Measurements from ENCODE around the gene COL4A1. TPM values are rescaled to one million over a fixed set of nuclear protein-coding genes. Genes with fewer than 3 reads are reported as not detected.

COL4A1 gene
- total RNA-seq, 1 donor from 2014 or later: 105 TPM

- H2AFZ ChIP-seq (replicated peaks): no peak overlapping the region
- H3K4me3 Mint-ChIP-seq: no peak overlapping the region
- peaks cover 47% of the 10 kb centered on the region for H3K79me2 ChIP-seq (ENCODE audit: low read depth)
- no peaks in the 10 kb centered on the region for H3K9me3 ChIP-seq (ENCODE audit: low read depth)
- H3K4me3 ChIP-seq: no peak overlapping the region
- peaks cover 32% of the 10 kb centered on the region for H4K20me1 ChIP-seq (ENCODE audit: low read depth)
- H3K4me1 Mint-ChIP-seq: peaks cover 31% of the 10 kb centered on the region
- H3K27ac ChIP-seq: no peak overlapping the region
- no peaks in the 10 kb centered on the region for H3K27me3 ChIP-seq
- H3K4me1 ChIP-seq: peaks cover 49% of the 10 kb centered on the region
- H3K4me2 ChIP-seq: no peak overlapping the region
- no peak overlapping the region for H3K27ac Mint-ChIP-seq
- peaks cover 43% of the 10 kb centered on the region for H3F3A ChIP-seq (ENCODE audit: low read depth)
- DNase-seq (ENCODE audit: low spot score): no peak
- H3K9ac ChIP-seq: no peak overlapping the region
- peaks cover 68% of the 10 kb centered on the region for H3K36me3 Mint-ChIP-seq
- H3K36me3 ChIP-seq: no peaks in the 10 kb centered on the region
- peaks cover 39% of the 10 kb centered on the region for H3K9me3 Mint-ChIP-seq
- peaks cover under 1% of the 10 kb centered on the region for H3K27me3 Mint-ChIP-seq (ENCODE audit: insufficient read depth, low read depth)
- TF ChIP-seq EZH2 (IDR thresholded peaks at IDR 0.05): no peak
- no peak for TF ChIP-seq CTCF (IDR thresholded peaks at IDR 0.05)
- no peak for TF ChIP-seq EZH2phosphoT487 (IDR thresholded peaks at IDR 0.05)
Measured at GRCh38 chr13:110334256-110334655, 27.3 kb upstream of the COL4A1 start.

GRCh38 chr13:110333837-110334236 is 26.9 kb upstream of the COL4A1 start:
- DNase-seq (ENCODE audit: low spot score): no peak
- Histone ChIP-seq H4K20me1 (ENCODE audit: low read depth) (peaks cover 28% of the 10 kb centered on the region), H3K79me2 (ENCODE audit: low read depth) (peaks cover 47% of the 10 kb centered on the region), H3K27me3 (no peaks in the 10 kb centered on the region), H2AFZ (replicated peaks) (no peak overlapping the region), H3K4me1 (peaks cover 45% of the 10 kb centered on the region), H3K36me3 (no peaks in the 10 kb centered on the region), H3K9me3 (ENCODE audit: low read depth) (no peaks in the 10 kb centered on the region), H3F3A (ENCODE audit: low read depth) (peaks cover 39% of the 10 kb centered on the region), H3K9ac (no peak overlapping the region), H3K27ac (no peak overlapping the region), H3K4me3 (no peak overlapping the region), H3K4me2 (no peak overlapping the region)
- Mint-ChIP-seq H3K9me3 (peaks cover 42% of the 10 kb centered on the region), H3K27ac (no peak overlapping the region), H3K36me3 (peaks cover 68% of the 10 kb centered on the region), H3K4me3 (no peak overlapping the region), H3K27me3 (ENCODE audit: insufficient read depth, low read depth) (peaks cover 2% of the 10 kb centered on the region), H3K4me1 (peaks cover 27% of the 10 kb centered on the region)
- TF ChIP-seq EZH2 (IDR thresholded peaks at IDR 0.05): no peak
- TF ChIP-seq CTCF (IDR thresholded peaks at IDR 0.05): no peak
- no peak for TF ChIP-seq EZH2phosphoT487 (IDR thresholded peaks at IDR 0.05)

- Mint-ChIP-seq H3K9me3 (peaks cover 42% of the 10 kb centered on the region), H3K27me3 (ENCODE audit: insufficient read depth, low read depth) (peaks cover 2% of the 10 kb centered on the region), H3K4me3 (no peak overlapping the region), H3K27ac (no peak overlapping the region), H3K4me1 (peaks cover 16% of the 10 kb centered on the region), H3K36me3 (peaks cover 70% of the 10 kb centered on the region)
- no peak for DNase-seq (ENCODE audit: low spot score)
- H3K4me2 ChIP-seq: no peak overlapping the region
- no peaks in the 10 kb centered on the region for H3K9me3 ChIP-seq (ENCODE audit: low read depth)
- peaks cover 57% of the 10 kb centered on the region for H3K79me2 ChIP-seq (ENCODE audit: low read depth)
- H3K4me1 ChIP-seq: peaks cover 40% of the 10 kb centered on the region
- H3K36me3 ChIP-seq: no peaks in the 10 kb centered on the region
- peaks cover 17% of the 10 kb centered on the region for H4K20me1 ChIP-seq (ENCODE audit: low read depth)
- TF ChIP-seq EZH2 (IDR thresholded peaks at IDR 0.05): no peak
- TF ChIP-seq CTCF (IDR thresholded peaks at IDR 0.05): no peak
- TF ChIP-seq EZH2phosphoT487 (IDR thresholded peaks at IDR 0.05): no peak
- H3K27me3 ChIP-seq: no peaks in the 10 kb centered on the region
- H2AFZ ChIP-seq (replicated peaks): no peak overlapping the region
- H3K4me3 ChIP-seq: no peak overlapping the region
- H3K27ac ChIP-seq: no peak overlapping the region
- H3F3A ChIP-seq (ENCODE audit: low read depth): peaks cover 28% of the 10 kb centered on the region
- H3K9ac ChIP-seq: no peak overlapping the region
Measured at GRCh38 chr13:110332750-110333149, 25.8 kb upstream of the COL4A1 start.

Measured in neural progenitor cell (in vitro differentiated cells).